ENCODE measurements around the gene RAB3GAP1.

DNA sequence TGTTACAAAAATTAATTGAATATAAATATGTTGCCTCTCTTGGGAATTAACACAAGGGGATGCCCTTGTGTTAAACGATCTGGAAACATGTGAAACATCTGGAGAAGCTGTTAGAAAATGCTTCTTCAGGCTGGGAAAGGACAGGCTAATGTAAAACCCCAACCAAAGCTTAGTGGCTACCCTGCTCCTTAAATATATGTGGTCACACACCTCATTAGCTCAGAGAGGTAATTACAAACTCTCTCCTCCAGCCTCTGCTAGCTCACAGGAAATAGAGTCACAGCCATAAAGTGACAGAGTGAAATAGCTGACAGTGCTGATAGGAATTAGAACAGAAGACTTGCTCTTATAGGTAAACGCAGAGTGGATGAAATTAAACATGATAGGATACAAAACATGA lies 155.9 kb downstream of the RAB3GAP1 start:
- TF ChIP-seq, protein P1, sequence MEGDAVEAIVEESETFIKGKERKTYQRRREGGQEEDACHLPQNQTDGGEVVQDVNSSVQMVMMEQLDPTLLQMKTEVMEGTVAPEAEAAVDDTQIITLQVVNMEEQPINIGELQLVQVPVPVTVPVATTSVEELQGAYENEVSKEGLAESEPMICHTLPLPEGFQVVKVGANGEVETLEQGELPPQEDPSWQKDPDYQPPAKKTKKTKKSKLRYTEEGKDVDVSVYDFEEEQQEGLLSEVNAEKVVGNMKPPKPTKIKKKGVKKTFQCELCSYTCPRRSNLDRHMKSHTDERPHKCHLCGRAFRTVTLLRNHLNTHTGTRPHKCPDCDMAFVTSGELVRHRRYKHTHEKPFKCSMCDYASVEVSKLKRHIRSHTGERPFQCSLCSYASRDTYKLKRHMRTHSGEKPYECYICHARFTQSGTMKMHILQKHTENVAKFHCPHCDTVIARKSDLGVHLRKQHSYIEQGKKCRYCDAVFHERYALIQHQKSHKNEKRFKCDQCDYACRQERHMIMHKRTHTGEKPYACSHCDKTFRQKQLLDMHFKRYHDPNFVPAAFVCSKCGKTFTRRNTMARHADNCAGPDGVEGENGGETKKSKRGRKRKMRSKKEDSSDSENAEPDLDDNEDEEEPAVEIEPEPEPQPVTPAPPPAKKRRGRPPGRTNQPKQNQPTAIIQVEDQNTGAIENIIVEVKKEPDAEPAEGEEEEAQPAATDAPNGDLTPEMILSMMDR (IDR thresholded peaks at IDR 0.05): no peak
- no peak for TF ChIP-seq POLR2A (IDR thresholded peaks at IDR 0.05)

Measured in sigmoid colon (tissue), 3 donors.